Measurements from ENCODE around the gene MRPS9. TPM values are rescaled to one million over a fixed set of nuclear protein-coding genes. Genes with fewer than 3 reads are reported as not detected.
A peak's percentile ranks its signal among the peaks of the same experiment; 100 is the strongest.

MRPS9 gene
- 13.6 to 16.8 TPM (median 16.8 TPM) in 3 replicates for total RNA-seq
- long read RNA-seq, transcript MRPS9-201 (11 exons, 1,500 nt): major isoform, 30 of 35 reads
- long read RNA-seq, partial matches to known transcripts: 1 of 35 reads
- long read RNA-seq, other reads (novel, unspliced or antisense): 4 of 35 reads

- Mint-ChIP-seq H3K27me3 (ENCODE audit: low read depth) (no peaks in the 10 kb centered on the region), H3K27ac (ENCODE audit: unreplicated experiment) (peak within 1 kb of the TSS; percentile 91)
- no peak for TF ChIP-seq CTCF (IDR thresholded peaks at IDR 0.05)
Observed at GRCh38 chr2:105037572-105038382, at the start of gene MRPS9. MRPS9 (plus strand) TSS chr2:105038069; CDS start chr2:105038093, 24 bp downstream.

GRCh38 chr2:105005181-105005951, 32.5 kb upstream of the MRPS9 start:
- DNase-seq (ENCODE audit: low spot score): no peak
- Mint-ChIP-seq H3K36me3 (ENCODE audit: low read depth) (no peaks in the 10 kb centered on the region), H3K9me3 (ENCODE audit: low read depth) (peaks cover 13% of the 10 kb centered on the region), H3K27ac (ENCODE audit: unreplicated experiment) (no peak overlapping the region), H3K4me3 (ENCODE audit: unreplicated experiment) (no peak overlapping the region), H3K27me3 (ENCODE audit: low read depth) (peaks cover 9% of the 10 kb centered on the region), H3K4me1 (ENCODE audit: low read depth) (no peaks in the 10 kb centered on the region)
- no peak for TF ChIP-seq CTCF (IDR thresholded peaks at IDR 0.05)

More at GRCh38 chr2:105037572-105038382, at the start of gene MRPS9:
- Mint-ChIP-seq H3K4me3 (ENCODE audit: unreplicated experiment) (peak within 1 kb of the TSS; percentile 91), H3K9me3 (ENCODE audit: low read depth) (no peaks in the 10 kb centered on the region), H3K36me3 (ENCODE audit: low read depth) (no peaks in the 10 kb centered on the region), H3K4me1 (ENCODE audit: low read depth) (peaks cover 17% of the 10 kb centered on the region)
- DNase-seq (ENCODE audit: low spot score): peak; percentile 98

- no peak overlapping the region for H3K27ac Mint-ChIP-seq (ENCODE audit: unreplicated experiment)
- TF ChIP-seq CTCF (IDR thresholded peaks at IDR 0.05): no peak
- H3K36me3 Mint-ChIP-seq (ENCODE audit: low read depth): no peaks in the 10 kb centered on the region
- no peak for DNase-seq (ENCODE audit: low spot score)
- H3K27me3 Mint-ChIP-seq (ENCODE audit: low read depth): peaks cover 4% of the 10 kb centered on the region
- peaks cover 20% of the 10 kb centered on the region for H3K9me3 Mint-ChIP-seq (ENCODE audit: low read depth)
- no peak overlapping the region for H3K4me3 Mint-ChIP-seq (ENCODE audit: unreplicated experiment)
- H3K4me1 Mint-ChIP-seq (ENCODE audit: low read depth): no peaks in the 10 kb centered on the region
Observed at GRCh38 chr2:105007367-105007766, 30.5 kb upstream of the MRPS9 start.

GRCh38 chr2:105032476-105032875, 5.4 kb upstream of the MRPS9 start:
- H3K27ac Mint-ChIP-seq (ENCODE audit: unreplicated experiment): no peak overlapping the region
- DNase-seq (ENCODE audit: low spot score): no peak
- peaks cover 7% of the 10 kb centered on the region for H3K4me1 Mint-ChIP-seq (ENCODE audit: low read depth)
- H3K4me3 Mint-ChIP-seq (ENCODE audit: unreplicated experiment): no peak overlapping the region
- TF ChIP-seq CTCF (IDR thresholded peaks at IDR 0.05): no peak
- H3K27me3 Mint-ChIP-seq (ENCODE audit: low read depth): no peaks in the 10 kb centered on the region
- peaks cover 11% of the 10 kb centered on the region for H3K9me3 Mint-ChIP-seq (ENCODE audit: low read depth)
- H3K36me3 Mint-ChIP-seq (ENCODE audit: low read depth): no peaks in the 10 kb centered on the region

- Mint-ChIP-seq H3K27me3 (ENCODE audit: low read depth) (no peaks in the 10 kb centered on the region), H3K9me3 (ENCODE audit: low read depth) (peaks cover 7% of the 10 kb centered on the region), H3K36me3 (ENCODE audit: low read depth) (no peaks in the 10 kb centered on the region), H3K4me3 (ENCODE audit: unreplicated experiment) (no peak overlapping the region), H3K27ac (ENCODE audit: unreplicated experiment) (no peak overlapping the region), H3K4me1 (ENCODE audit: low read depth) (peaks cover 14% of the 10 kb centered on the region)
- DNase-seq (ENCODE audit: low spot score): no peak
- TF ChIP-seq CTCF (IDR thresholded peaks at IDR 0.05): no peak
Observed at GRCh38 chr2:105034170-105034569, 3.7 kb upstream of the MRPS9 start.

Measured in chondrocyte (in vitro differentiated cells).